Parietal lobe (tissue), 1 donor: ENCODE data around the gene NLRP4. TPM values are rescaled to one million over a fixed set of nuclear protein-coding genes. Genes with fewer than 3 reads are reported as not detected.

Experiments
- total RNA-seq: library from RNA; depleted of rRNA; stranded (reverse); fragments of >200 nt; gene quantifications from one replicate; pipeline ENCODE4 v1.2.3, GENCODE V29; 2014

NLRP4 gene
- not detected for total RNA-seq

GRCh38 chr19:55836340-55836739 lies at the start of gene NLRP4:
NLRP4 (plus strand) TSS chr19:55836540; CDS start chr19:55852081, 15,541 bp downstream.

GRCh38 chr19:55831846-55832245 lies 4.5 kb upstream of the NLRP4 start, which contains the start of gene NLRP11:
NLRP11 (minus strand) TSS chr19:55831999; CDS start chr19:55818174, 13,825 bp downstream.

Other genes with a start within 250 kb of the NLRP4 start
- gene FIZ1, start 237.0 kb upstream of the NLRP4 start, total RNA-seq, result 3.8 TPM
- gene ZNF524, start 236.3 kb upstream of the NLRP4 start, total RNA-seq, result 4.7 TPM
- 3.1 TPM for gene ZNF865, start 230.9 kb upstream of the NLRP4 start, total RNA-seq
- 4.7 TPM for gene ZNF784, start 212.0 kb upstream of the NLRP4 start, total RNA-seq
- 7.2 TPM for gene ZNF580, start 195.5 kb upstream of the NLRP4 start, total RNA-seq
- 10.3 TPM for gene ZNF581, start 192.9 kb upstream of the NLRP4 start, total RNA-seq
- gene CCDC106, start 188.3 kb upstream of the NLRP4 start, total RNA-seq, result 9.7 TPM
- 76.7 TPM for gene U2AF2, start 181.5 kb upstream of the NLRP4 start, total RNA-seq
- gene EPN1, start 161.3 kb upstream of the NLRP4 start, total RNA-seq, result 33.8 TPM
- not detected for gene NLRP9, start 98.1 kb upstream of the NLRP4 start, total RNA-seq
- not detected for gene RFPL4A, start 77.4 kb upstream of the NLRP4 start, total RNA-seq
- not detected for gene RFPL4AL1, start 67.4 kb upstream of the NLRP4 start, total RNA-seq
- gene NLRP11, start 4.5 kb upstream of the NLRP4 start, total RNA-seq, result not detected
- not detected for gene NLRP13, start 95.8 kb downstream of the NLRP4 start, total RNA-seq
- not detected for gene NLRP8, start 111.3 kb downstream of the NLRP4 start, total RNA-seq
- gene NLRP5, start 150.2 kb downstream of the NLRP4 start, total RNA-seq, result not detected